SK-N-SH (cell line): ENCODE data around the gene SPNS1. TPM values are rescaled to one million over a fixed set of nuclear protein-coding genes. Genes with fewer than 3 reads are reported as not detected.

Source experiments
- CTCF ChIA-PET: fragments of 300-600, 350-600 bp; formaldehyde crosslinking; extraction: SDS; loops from one replicate; lab custom pipeline; 2021; lab: Yijun Ruan, JAX
- POLR2A ChIA-PET: fragments of 350-600 bp; sonication (Branson Sonifier 250); formaldehyde crosslinking; extraction: SDS; loops from one replicate; lab custom pipeline; 2020; ENCODE audit warnings: antibody characterized with exemption, inconsistent platforms; lab: Yijun Ruan, JAX
- DNase-seq: peaks from one replicate; pipeline ENCODE4 v3.0.0; 2012
- H2AFZ ChIP-seq: fragments of 200-600 bp; sonication (generic); 2 replicates; pipeline ENCODE4 v1.8.1; 2016; ENCODE audit warnings: antibody characterized with exemption, mild to moderate bottlenecking, low read depth
- H3F3A ChIP-seq: fragments of 200-600 bp; sonication (generic); replicated peaks from 2 replicates; pipeline ENCODE3; 2016; ENCODE audit warnings: antibody characterized with exemption, mild to moderate bottlenecking; ENCODE audit not compliant: insufficient read depth
- H3K27ac ChIP-seq, 2 experiments: fragments of 200-500 bp in 1 of 2; fragments of 200-600 bp in 1 of 2; sonication (Bioruptor generic) in 1 of 2; sonication (generic), shearing (Covaris generic) in 1 of 2; 2 replicates each; pipeline versions ENCODE4 v1.5.1 to v1.6.1; 2014 to 2016; ENCODE audit warnings: low read depth in 2 of 2, inconsistent platforms in 1 of 2, low read length in 1 of 2, mild to moderate bottlenecking in 1 of 2, mixed read lengths in 1 of 2
- H3K27me3 ChIP-seq: fragments of 200-600 bp; sonication (generic), shearing (Covaris generic); 2 replicates; pipeline ENCODE4 v1.6.1; 2016; ENCODE audit warnings: mixed run types; ENCODE audit not compliant: insufficient read depth
- H3K36me3 ChIP-seq, 2 experiments: fragments of 200-500 bp in 1 of 2; fragments of 200-600 bp in 1 of 2; sonication (Bioruptor generic) in 1 of 2; sonication (generic) in 1 of 2; replicated peaks in 1 of 2; 2 replicates each; pipeline versions ENCODE3 to v1.5.1; 2014 to 2016; ENCODE audit warnings: low read length in 1 of 2, mild to moderate bottlenecking in 1 of 2; ENCODE audit not compliant: insufficient read depth in 2 of 2, control insufficient read depth in 1 of 2
- H3K4me1 ChIP-seq, 2 experiments: fragments of 200-500 bp in 1 of 2; fragments of 200-600 bp in 1 of 2; sonication (Bioruptor generic) in 1 of 2; sonication (generic), shearing (Covaris generic) in 1 of 2; 2 replicates each; pipeline versions ENCODE4 v1.5.1 to v1.6.1; 2014 to 2016; ENCODE audit warnings: low read depth in 1 of 2, low read length in 1 of 2, mixed run types in 1 of 2; ENCODE audit not compliant: insufficient read depth in 2 of 2, control insufficient read depth in 1 of 2
- H3K4me2 ChIP-seq: fragments of 200-600 bp; sonication (generic), shearing (Covaris generic); 2 replicates; pipeline ENCODE4 v1.6.1; 2017; ENCODE audit warnings: mixed run types
- H3K4me3 ChIP-seq, 2 experiments: fragments of 200-500 bp in 1 of 2; fragments of 200-600 bp in 1 of 2; sonication (Bioruptor generic) in 1 of 2; sonication (generic), shearing (Covaris generic) in 1 of 2; 2 replicates each; pipeline versions ENCODE4 v1.5.1 to v1.8.1; 2014 to 2016; ENCODE audit warnings: low read depth in 2 of 2, inconsistent platforms in 1 of 2, low read length in 1 of 2, mild to moderate bottlenecking in 1 of 2, mixed read lengths in 1 of 2, moderate library complexity in 1 of 2
- H3K79me2 ChIP-seq: fragments of 200-600 bp; sonication (generic); 2 replicates; pipeline ENCODE4 v1.8.1; 2017; ENCODE audit warnings: mild to moderate bottlenecking; ENCODE audit not compliant: insufficient read depth
- H3K9ac ChIP-seq: fragments of 200-600 bp; sonication (generic); 2 replicates; pipeline ENCODE4 v1.6.1; 2017; ENCODE audit warnings: mixed run types
- H3K9me2 ChIP-seq: fragments of 200-600 bp; sonication (generic); 2 replicates; pipeline ENCODE4 v1.6.1; 2017; ENCODE audit warnings: mixed run types
- H3K9me3 ChIP-seq: fragments of 200-600 bp; sonication (generic); 2 replicates; pipeline ENCODE4 v1.6.1; 2017; ENCODE audit warnings: mixed run types, mild to moderate bottlenecking, moderate library complexity
- H4K20me1 ChIP-seq: fragments of 200-600 bp; sonication (generic); 2 replicates; pipeline ENCODE4 v1.6.1; 2017; ENCODE audit warnings: mild to moderate bottlenecking, mixed run types; ENCODE audit not compliant: insufficient read depth
- CTCF ChIP-seq: fragments of 200-600 bp; sonication (generic); IDR thresholded peaks from 2 replicates; pipeline ENCODE4 v1.6.1; 2017; ENCODE audit warnings: antibody characterized with exemption, mild to moderate bottlenecking, moderate library complexity
- ELF1 ChIP-seq: IDR thresholded peaks from 2 replicates; pipeline ENCODE4 v1.4.0; 2012
- EP300 ChIP-seq, 2 experiments: IDR thresholded peaks; 2 replicates each; pipeline versions ENCODE4 v1.4.0 to v1.6.1; 2012; ENCODE audit warnings: borderline replicate concordance in 1 of 2, low read depth in 1 of 2, low read length in 1 of 2
- EZH2phosphoT487 ChIP-seq: fragments of 200-600 bp; sonication (generic); IDR thresholded peaks from 2 replicates; pipeline ENCODE4 v1.6.1; 2017; ENCODE audit warnings: low read depth, mixed run types, mild to moderate bottlenecking, antibody characterized with exemption, moderate library complexity, borderline replicate concordance
- FOXJ3 ChIP-seq: sonication (generic); formaldehyde crosslinking; IDR thresholded peaks from 2 replicates; pipeline ENCODE4 v1.5.1; 2020; ENCODE audit warnings: mild to moderate bottlenecking, missing genetic modification reagents
- FOXM1 ChIP-seq: IDR thresholded peaks from 2 replicates; pipeline ENCODE4 v1.4.0; 2012; ENCODE audit warnings: low read depth, mild to moderate bottlenecking
- GATA2 ChIP-seq: sonication (generic); formaldehyde crosslinking; IDR thresholded peaks from 2 replicates; pipeline ENCODE4 v1.5.0; 2020; ENCODE audit warnings: mild to moderate bottlenecking, missing genetic modification reagents
- IRF3 ChIP-seq: fragments of 150-350 bp; IDR thresholded peaks from 2 replicates; pipeline ENCODE4 v1.6.1; 2016; ENCODE audit warnings: mild to moderate bottlenecking, low read depth, low read length
- NFIC ChIP-seq: IDR thresholded peaks from 2 replicates; pipeline ENCODE4 v1.4.0; 2012; ENCODE audit warnings: borderline replicate concordance
- POLR2AphosphoS5 ChIP-seq: IDR thresholded peaks from 2 replicates; pipeline ENCODE4 v1.6.1; 2012; ENCODE audit warnings: low read depth, low read length
- RCOR1 ChIP-seq: fragments of 150-350 bp; IDR thresholded peaks from 2 replicates; pipeline ENCODE4 v1.6.1; 2017; ENCODE audit warnings: antibody characterized with exemption, low read length
- REST ChIP-seq: IDR thresholded peaks from 2 replicates; pipeline ENCODE4 v1.6.1; 2012; ENCODE audit warnings: mild to moderate bottlenecking, low read depth, low read length, moderate library complexity
- RFX5 ChIP-seq: IDR thresholded peaks from 2 replicates; pipeline ENCODE4 v1.6.1; 2012; ENCODE audit warnings: mild to moderate bottlenecking, improper control_type of control experiment, low read length
- RXRA ChIP-seq: IDR thresholded peaks from 2 replicates; pipeline ENCODE4 v1.4.0; 2012; ENCODE audit warnings: low read depth, mild to moderate bottlenecking, borderline replicate concordance
- SMC3 ChIP-seq: IDR thresholded peaks from 2 replicates; pipeline ENCODE4 v1.6.1; 2012; ENCODE audit warnings: low read depth, low read length, improper control_type of control experiment
- TAF1 ChIP-seq: IDR thresholded peaks from 2 replicates; pipeline ENCODE4 v1.6.1; 2012; ENCODE audit warnings: low read depth, mild to moderate bottlenecking, low read length, moderate library complexity, borderline replicate concordance
- YY1 ChIP-seq: IDR thresholded peaks from 2 replicates; pipeline ENCODE4 v1.4.0; 2012; ENCODE audit warnings: low read depth, mild to moderate bottlenecking
- WGBS: methylation state at CpG from one replicate; pipeline ENCODE4 v1.1.6; 2017; ENCODE audit warnings: low lambda C conversion rate; 5-methylcytosine and 5-hydroxymethylcytosine counted together
- polyA plus RNA-seq, 3 experiments: library from polyadenylated mRNA; depleted of rRNA; stranded (reverse); fragments of >200 nt; gene quantifications; 2 replicates each; pipeline ENCODE4 v1.2.3, GENCODE V29; 2012
- TF ChIP-seq, protein P1 (sequence below): IDR thresholded peaks from 2 replicates; pipeline ENCODE4 v1.4.0; 2012; ENCODE audit warnings: low read depth
- TF ChIP-seq, protein P2 (sequence below): fragments of 150-350 bp; IDR thresholded peaks from 2 replicates; pipeline ENCODE4 v1.6.1; 2017; ENCODE audit warnings: antibody characterized with exemption, low read length, low read depth, borderline replicate concordance

The SPNS1 gene
- polyA plus RNA-seq, 1 of the 3 experiments (the other 2 are of a cell fraction) = 41.1 TPM

- Histone ChIP-seq H3K36me3 (no peaks in the 10 kb centered on the region), H3K4me2 (no peak overlapping the region), H3K9ac (no peak overlapping the region), H3K9me2 (no peaks in the 10 kb centered on the region), H4K20me1 (no peaks in the 10 kb centered on the region), H3K79me2 (no peaks in the 10 kb centered on the region), H3K27me3 (no peaks in the 10 kb centered on the region), H3K9me3 (no peaks in the 10 kb centered on the region), H3K4me1 (no peaks in the 10 kb centered on the region), H3K4me3 (no peak overlapping the region), H3K27ac (no peak overlapping the region), H2AFZ (no peak overlapping the region), H3F3A (no peaks in the 10 kb centered on the region)
- DNase-seq = no peak
- TF ChIP-seq FOXM1 (no peak), EP300 (IDR thresholded peaks at IDR 0.05; ENCODE audit: borderline replicate concordance in 1 of 2, low read depth in 1 of 2, low read length in 1 of 2) (no peak), FOXJ3 (no peak), EZH2phosphoT487 (no peak), CTCF (0 out of 2 replicates have a peak, but pooled peaks have one; percentile 12), TAF1 (no peak), YY1 (no peak)
- TF ChIP-seq, protein P1, sequence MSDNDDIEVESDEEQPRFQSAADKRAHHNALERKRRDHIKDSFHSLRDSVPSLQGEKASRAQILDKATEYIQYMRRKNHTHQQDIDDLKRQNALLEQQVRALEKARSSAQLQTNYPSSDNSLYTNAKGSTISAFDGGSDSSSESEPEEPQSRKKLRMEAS = no peak
- TF ChIP-seq, protein P2, sequence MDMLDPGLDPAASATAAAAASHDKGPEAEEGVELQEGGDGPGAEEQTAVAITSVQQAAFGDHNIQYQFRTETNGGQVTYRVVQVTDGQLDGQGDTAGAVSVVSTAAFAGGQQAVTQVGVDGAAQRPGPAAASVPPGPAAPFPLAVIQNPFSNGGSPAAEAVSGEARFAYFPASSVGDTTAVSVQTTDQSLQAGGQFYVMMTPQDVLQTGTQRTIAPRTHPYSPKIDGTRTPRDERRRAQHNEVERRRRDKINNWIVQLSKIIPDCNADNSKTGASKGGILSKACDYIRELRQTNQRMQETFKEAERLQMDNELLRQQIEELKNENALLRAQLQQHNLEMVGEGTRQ = no peak
- 83% methylated on average over 9 of the region's 14 CpGs for WGBS
- ChIA-PET CTCF (no interaction called here), POLR2A (no interaction called here)
Measured at GRCh38 chr16:28937222-28937876, 37.2 kb upstream of the SPNS1 start.

DNA sequence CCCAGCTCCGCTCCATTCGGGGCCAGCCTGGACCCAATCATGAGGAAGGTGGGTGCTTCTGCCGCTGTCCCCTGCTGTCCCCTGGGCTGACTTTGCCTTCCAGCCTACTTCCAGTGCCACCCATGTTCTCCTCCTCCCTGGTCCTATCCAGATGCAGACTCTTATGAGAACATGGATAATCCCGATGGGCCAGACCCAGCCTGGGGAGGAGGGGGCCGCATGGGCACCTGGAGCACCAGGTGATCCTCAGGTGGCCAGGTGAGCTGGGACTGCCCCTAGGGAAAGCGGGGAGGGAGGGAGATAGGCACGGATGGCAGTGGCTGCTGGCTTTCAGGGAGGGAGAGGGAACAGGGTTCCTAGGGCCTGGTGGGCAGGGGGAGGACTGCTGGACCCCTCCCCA is 35.9 kb upstream of the SPNS1 start:
- H3K27me3 ChIP-seq = no peaks in the 10 kb centered on the region
- H3K27ac ChIP-seq = no peak overlapping the region
- no peaks in the 10 kb centered on the region for H3K9me3 ChIP-seq
- 79% methylated on average over 4 of the region's 7 CpGs for WGBS
- no peaks in the 10 kb centered on the region for H3K79me2 ChIP-seq
- no peaks in the 10 kb centered on the region for H3K36me3 ChIP-seq
- no peak overlapping the region for H3K9ac ChIP-seq
- H4K20me1 ChIP-seq = no peaks in the 10 kb centered on the region
- H3K4me1 ChIP-seq = no peaks in the 10 kb centered on the region
- no peak overlapping the region for H3K4me3 ChIP-seq
- H2AFZ ChIP-seq = no peak overlapping the region
- ChIA-PET POLR2A (no interaction called here), CTCF (interaction anchor here (1.0 kb wide), 2 partner anchors 35 to 58 kb away, joined by 3 read pairs; no protein-coding TSS in a partner anchor)
- DNase-seq = no peak
- no peaks in the 10 kb centered on the region for H3F3A ChIP-seq
- no peaks in the 10 kb centered on the region for H3K9me2 ChIP-seq
- no peak overlapping the region for H3K4me2 ChIP-seq
- no peak for TF ChIP-seq SMC3
- TF ChIP-seq ELF1 = no peak
- TF ChIP-seq RXRA = no peak
- no peak for TF ChIP-seq YY1
- no peak for TF ChIP-seq EZH2phosphoT487
- TF ChIP-seq RCOR1 = no peak
- no peak for TF ChIP-seq POLR2AphosphoS5
- TF ChIP-seq REST = no peak
- no peak for TF ChIP-seq RFX5
- TF ChIP-seq NFIC = no peak
- TF ChIP-seq IRF3 = no peak
- no peak for TF ChIP-seq GATA2
- no peak for TF ChIP-seq FOXM1
- TF ChIP-seq, protein P1 = no peak
